ENCODE measurements around the gene FAM185A.
A peak's percentile ranks its signal among the peaks of the same experiment; 100 is the strongest.
"Not testable (repeated sequence)": the region's sequence is repeated elsewhere in the genome, so short reads cannot be mapped to it uniquely, and the experiment has no call there.

DNA sequence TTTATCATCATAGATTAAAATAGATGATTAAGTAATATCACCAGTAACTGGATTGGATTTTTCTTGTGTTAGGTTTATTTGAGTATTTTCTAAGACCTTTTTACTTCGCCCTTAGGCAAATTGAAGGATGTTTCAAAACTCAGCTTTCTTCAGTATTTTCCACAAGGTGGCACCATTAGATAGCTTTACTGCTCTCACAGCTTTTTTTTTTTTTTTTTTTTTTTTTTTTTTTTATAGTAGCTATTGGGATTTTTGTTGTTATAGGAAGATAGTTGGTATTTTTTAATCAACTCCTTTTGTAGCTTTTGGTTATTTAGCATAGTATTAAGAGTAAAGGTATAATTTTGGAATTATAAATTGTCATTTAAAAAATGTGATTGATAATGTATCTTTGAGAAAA, 9.4 kb downstream of the FAM185A start:
- TF ChIP-seq, protein P1, sequence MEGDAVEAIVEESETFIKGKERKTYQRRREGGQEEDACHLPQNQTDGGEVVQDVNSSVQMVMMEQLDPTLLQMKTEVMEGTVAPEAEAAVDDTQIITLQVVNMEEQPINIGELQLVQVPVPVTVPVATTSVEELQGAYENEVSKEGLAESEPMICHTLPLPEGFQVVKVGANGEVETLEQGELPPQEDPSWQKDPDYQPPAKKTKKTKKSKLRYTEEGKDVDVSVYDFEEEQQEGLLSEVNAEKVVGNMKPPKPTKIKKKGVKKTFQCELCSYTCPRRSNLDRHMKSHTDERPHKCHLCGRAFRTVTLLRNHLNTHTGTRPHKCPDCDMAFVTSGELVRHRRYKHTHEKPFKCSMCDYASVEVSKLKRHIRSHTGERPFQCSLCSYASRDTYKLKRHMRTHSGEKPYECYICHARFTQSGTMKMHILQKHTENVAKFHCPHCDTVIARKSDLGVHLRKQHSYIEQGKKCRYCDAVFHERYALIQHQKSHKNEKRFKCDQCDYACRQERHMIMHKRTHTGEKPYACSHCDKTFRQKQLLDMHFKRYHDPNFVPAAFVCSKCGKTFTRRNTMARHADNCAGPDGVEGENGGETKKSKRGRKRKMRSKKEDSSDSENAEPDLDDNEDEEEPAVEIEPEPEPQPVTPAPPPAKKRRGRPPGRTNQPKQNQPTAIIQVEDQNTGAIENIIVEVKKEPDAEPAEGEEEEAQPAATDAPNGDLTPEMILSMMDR (conservative IDR thresholded peaks at IDR 0.05 in 1 of 2, IDR thresholded peaks at IDR 0.05 in 1 of 2; ENCODE audit: extremely low read depth in 1 of 2, insufficient read depth in 1 of 2, low read depth in 1 of 2, low read length in 2 of 2) = peak in 1 of 2 donors; percentile 20
- TF ChIP-seq EZH2 (IDR thresholded peaks at IDR 0.05; ENCODE audit: borderline replicate concordance, low read length) = not testable (repeated sequence)
